Hepatocyte (in vitro differentiated cells): ENCODE data around the gene FAN1.

Experiments used
- EZH2phosphoT487 ChIP-seq: fragments of 200-600 bp; sonication (generic); IDR thresholded peaks from one replicate; pipeline ENCODE4 v1.6.1; 2018; ENCODE audit warnings: antibody characterized with exemption, mild to moderate bottlenecking, low read depth, moderate library complexity; ENCODE audit not compliant: unreplicated experiment, severe bottlenecking
- TF ChIP-seq, protein P1 (sequence below): fragments of 200-600 bp; sonication (generic); IDR thresholded peaks from 2 replicates; pipeline ENCODE4 v1.5.1; 2016; ENCODE audit warnings: antibody characterized with exemption, mild to moderate bottlenecking; ENCODE audit not compliant: poor library complexity

- TF ChIP-seq, protein P1, sequence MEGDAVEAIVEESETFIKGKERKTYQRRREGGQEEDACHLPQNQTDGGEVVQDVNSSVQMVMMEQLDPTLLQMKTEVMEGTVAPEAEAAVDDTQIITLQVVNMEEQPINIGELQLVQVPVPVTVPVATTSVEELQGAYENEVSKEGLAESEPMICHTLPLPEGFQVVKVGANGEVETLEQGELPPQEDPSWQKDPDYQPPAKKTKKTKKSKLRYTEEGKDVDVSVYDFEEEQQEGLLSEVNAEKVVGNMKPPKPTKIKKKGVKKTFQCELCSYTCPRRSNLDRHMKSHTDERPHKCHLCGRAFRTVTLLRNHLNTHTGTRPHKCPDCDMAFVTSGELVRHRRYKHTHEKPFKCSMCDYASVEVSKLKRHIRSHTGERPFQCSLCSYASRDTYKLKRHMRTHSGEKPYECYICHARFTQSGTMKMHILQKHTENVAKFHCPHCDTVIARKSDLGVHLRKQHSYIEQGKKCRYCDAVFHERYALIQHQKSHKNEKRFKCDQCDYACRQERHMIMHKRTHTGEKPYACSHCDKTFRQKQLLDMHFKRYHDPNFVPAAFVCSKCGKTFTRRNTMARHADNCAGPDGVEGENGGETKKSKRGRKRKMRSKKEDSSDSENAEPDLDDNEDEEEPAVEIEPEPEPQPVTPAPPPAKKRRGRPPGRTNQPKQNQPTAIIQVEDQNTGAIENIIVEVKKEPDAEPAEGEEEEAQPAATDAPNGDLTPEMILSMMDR, result no peak
- no peak for TF ChIP-seq EZH2phosphoT487
Measured at GRCh38 chr15:30958219-30958618, 54.5 kb downstream of the FAN1 start.
